Germinal center (tissue), 1 donor: ENCODE measurements around the gene CTDSPL.
"Not testable (repeated sequence)": the region's sequence is repeated elsewhere in the genome, so short reads cannot be mapped to it uniquely, and the experiment has no call there.

Experiments used
- DNase-seq: peaks from one replicate; pipeline ENCODE4 v3.0.0; 2012; ENCODE audit warnings: mixed read lengths, low spot score

Gene CTDSPL

DNA sequence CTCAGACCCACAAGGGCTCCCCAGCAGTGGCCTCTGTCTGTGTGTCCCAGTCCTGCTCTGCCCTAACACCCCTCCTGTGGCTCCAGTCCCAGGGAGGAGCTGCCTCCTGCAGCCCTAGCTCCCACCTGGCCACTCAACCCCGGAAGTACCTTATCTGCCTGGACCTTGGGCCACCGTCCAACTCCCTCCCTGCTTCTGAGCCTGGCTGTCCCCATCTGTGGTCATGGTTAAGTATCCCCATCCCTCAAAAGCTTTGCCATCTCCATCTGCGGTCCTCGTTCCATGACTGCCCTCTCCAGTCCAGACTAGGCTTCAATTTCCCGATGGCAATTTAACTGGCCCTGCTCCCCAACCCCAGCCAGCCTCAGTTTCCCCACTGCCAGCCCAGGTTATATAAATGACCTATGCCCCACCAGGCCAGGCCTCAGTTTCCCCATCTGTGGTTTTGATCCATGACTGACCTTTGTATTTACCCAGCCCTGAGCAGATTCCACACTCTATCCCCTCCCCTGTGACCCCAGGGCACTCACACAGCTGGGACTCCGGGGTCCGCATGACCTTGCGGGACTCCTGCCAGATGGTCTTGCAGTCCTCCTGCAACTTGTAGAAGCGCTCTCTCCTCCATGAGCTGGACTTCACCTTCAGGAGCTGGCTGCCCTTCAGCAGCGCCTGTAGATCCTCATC, 158.1 kb downstream of the CTDSPL start:
- DNase-seq = no peak

- DNase-seq = no peak
Observed at GRCh38 chr3:38020342-38020726, 158.7 kb downstream of the CTDSPL start.

DNA sequence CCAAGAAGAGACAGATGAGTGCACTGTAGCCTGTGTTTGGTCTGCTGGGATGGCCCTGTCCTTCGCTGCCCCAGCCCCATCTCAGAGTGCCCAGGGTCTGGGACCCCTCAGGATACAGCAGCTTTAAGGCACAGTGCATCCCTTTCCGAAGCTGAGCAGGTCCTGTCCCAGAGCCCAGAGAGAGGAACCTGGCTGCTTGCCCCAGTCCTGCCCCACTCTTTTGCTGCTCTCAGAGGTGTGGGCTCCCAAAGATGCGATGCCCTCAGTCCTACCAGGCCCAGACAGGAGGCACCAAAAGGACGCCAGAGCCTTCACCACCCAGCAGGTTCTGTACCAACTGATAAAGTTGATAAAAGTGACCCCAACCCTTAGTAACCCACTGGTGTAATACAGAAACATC, 159.5 kb downstream of the CTDSPL start:
- DNase-seq = no peak

DNA sequence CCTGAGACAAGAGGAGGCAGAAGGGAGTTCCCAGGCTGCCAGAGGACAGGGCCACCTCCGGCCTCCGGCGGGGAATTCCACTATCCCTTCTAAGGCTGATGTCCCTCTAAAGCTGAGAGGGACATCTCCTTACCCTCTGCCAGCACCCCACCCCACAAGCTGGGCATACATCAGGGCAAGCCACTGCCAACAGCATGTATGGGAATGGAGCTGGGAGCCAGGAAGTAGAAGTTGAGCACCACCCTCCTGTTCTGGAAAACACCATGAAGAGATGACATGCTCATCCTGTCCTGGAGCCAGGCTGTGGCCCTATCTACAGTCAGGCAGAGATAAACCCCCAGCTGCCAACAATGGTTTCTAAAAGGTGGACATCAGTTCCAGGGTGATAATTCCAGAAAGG, 160.6 kb downstream of the CTDSPL start:
- no peak for DNase-seq

DNA sequence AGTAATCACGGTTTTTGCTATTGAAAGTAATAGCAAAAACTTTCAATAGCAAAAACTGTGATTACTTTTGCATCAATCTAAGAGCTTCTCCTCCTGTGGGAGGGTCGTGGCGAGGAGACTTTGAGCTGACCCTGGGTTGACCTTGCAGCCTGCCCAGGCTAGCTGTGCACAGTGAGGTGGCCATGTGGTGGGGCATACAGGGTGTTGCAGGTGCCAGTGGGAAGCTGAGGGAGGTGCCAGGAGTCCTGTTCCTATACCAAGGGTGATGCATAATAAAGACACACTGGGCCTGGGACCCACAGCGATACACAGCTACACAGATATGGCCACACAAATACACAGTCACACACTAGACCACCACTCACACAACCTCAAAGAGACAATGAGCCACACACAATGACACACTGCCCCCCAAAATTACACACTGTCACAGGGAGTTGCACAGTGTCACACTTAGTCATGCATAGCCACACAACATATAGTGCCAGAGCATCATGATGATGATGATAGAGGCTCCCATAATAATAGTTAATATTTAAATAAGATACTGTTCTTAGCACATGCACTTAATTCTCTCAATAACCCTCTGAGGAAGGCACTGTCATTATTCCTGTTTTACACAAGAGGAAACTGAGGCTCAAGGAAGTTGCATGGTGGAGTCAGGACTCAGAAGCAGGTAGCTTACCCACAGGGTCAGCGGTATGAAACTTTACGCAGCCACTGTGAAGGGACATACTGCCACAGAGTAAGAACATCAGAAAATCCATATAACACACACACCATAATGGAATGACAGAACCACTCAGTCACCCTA, 161.4 kb downstream of the CTDSPL start:
- no peak for DNase-seq

GRCh38 chr3:38026856-38027255, 165.2 kb downstream of the CTDSPL start:
- DNase-seq = no peak

DNA sequence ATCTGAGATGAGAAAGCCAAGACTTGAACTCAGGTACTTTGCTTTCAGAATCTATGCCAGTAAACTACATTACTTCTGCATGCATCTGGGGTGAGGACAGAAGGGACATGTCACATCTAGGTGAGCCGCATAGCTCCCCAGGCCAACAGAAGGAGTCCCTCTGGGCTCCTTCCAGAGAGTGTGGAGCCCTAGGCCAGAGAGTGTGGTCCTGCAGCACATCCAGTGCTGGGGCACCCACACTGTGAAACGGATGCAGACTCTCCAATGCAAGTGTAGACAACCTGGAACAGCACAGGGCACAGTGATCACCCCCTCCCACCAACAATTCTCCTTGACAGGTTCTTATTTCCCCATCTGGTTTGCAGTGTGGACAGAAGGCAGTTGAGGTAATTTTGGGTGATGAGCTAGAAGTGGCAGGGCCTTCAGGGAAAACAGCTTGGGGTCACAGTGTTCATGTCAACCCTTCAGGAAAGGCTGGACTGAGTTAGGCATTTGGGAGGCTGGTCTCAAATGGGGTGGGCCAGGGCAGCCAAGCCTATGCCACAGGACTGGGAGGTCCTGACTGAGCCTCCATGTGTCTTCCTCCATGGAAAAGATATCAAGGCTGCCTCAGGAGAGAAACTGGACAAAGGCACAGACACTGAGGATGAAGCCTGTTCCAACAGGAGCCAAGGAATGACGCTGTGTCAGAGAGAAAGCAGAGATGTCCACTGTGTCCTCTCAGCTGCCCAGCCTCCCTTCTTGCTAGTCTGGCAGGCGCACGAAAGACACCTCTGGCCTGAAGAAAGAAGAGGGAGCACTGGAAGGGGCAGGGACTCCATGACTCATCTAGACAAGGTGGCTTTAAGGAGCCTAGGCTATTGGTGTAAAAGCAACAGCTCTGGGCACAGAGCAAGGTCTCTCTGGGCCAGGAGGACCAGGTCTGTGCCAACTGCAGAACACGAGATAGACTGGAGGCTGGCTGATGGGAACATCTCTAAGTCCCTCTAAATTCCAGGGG, 166.1 kb downstream of the CTDSPL start:
- DNase-seq = no peak

- no peak for DNase-seq
Observed at GRCh38 chr3:38028621-38029361, 167.1 kb downstream of the CTDSPL start.

DNA sequence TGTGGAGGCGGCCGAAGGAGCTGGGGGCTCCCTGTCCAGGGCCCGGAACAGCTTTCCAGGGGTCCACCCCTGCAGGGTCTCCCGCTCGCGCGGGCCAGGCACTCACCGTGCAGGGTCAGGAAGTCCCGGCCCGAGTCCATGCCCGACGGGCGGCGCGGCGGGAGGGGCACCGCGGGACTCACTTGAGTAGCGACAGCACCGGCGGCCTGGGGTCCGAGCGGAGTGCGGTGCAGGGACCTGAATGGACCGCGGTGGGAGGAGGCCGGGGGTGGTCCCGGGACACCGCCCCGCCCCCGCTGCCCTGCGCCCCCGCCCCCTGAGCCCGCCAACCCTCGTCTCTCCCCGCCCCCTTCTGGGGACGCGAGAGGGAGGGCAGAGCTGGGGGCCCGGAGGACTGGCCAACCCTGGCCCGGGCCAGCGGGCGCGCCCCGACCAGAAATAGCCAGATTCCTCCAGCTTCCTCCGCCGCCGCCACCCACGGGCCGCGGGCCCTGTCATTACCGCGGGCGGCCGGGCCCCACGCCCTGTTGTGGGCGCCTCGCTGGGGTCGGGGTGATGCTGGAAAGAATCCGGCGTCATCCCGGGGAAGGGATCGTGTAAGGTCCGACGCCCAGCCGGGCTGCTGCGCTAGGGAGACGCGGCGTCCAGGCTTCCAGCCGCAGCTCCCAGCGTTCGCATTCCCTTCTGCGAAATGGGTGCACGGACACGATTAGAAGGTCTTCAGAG, 167.9 kb downstream of the CTDSPL start, which contains the start of gene PLCD1:
Gene PLCD1, minus strand, starts transcription at position 243 of the 726 bp plus-strand sequence. Its CDS starts 103 bp downstream, at position 140.
- peak; percentile 44 for DNase-seq

DNA sequence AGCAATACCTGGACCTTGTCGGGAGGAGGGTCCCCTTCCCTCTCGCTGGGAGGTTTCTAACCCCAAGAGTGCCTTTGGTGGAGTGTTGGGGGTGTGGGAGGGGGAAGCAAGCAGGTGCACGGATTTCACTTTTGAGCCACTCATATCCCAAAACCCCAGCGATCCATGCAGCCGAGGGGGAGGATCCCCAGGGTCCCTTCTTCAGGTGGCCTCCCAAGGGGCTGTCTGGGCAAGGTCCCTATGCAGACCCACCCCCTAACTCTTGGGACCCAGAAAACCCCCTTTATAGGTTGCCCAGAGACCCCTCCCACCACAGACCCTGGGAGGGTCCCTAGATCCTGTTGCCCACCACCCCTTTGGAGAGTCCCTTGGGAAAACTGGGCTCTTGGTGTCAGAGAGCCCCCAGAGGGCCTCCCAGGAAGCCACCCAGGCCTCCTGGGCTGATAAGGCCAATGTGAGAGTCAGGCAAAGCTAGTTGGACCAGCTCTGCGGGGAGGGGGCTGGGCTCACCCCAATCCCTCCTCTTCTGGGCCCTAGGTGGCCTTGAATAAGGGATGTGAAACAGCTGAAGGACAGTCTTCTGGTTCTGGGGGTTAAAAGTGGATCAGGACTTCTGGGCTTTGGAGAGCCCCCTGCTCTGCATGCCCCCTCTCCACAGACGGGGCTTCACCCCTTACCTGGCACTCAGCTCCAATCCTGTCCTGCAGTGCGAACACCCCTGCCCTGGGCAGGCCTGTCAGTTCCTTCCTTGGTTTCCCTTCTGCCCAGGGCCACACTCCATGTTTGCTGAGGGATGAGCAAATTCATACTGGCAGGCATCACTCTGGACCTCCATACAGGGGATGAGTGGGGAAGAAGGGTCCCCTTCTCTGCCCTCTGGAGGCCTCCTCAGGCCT, 168.7 kb downstream of the CTDSPL start:
- DNase-seq = no peak

DNA sequence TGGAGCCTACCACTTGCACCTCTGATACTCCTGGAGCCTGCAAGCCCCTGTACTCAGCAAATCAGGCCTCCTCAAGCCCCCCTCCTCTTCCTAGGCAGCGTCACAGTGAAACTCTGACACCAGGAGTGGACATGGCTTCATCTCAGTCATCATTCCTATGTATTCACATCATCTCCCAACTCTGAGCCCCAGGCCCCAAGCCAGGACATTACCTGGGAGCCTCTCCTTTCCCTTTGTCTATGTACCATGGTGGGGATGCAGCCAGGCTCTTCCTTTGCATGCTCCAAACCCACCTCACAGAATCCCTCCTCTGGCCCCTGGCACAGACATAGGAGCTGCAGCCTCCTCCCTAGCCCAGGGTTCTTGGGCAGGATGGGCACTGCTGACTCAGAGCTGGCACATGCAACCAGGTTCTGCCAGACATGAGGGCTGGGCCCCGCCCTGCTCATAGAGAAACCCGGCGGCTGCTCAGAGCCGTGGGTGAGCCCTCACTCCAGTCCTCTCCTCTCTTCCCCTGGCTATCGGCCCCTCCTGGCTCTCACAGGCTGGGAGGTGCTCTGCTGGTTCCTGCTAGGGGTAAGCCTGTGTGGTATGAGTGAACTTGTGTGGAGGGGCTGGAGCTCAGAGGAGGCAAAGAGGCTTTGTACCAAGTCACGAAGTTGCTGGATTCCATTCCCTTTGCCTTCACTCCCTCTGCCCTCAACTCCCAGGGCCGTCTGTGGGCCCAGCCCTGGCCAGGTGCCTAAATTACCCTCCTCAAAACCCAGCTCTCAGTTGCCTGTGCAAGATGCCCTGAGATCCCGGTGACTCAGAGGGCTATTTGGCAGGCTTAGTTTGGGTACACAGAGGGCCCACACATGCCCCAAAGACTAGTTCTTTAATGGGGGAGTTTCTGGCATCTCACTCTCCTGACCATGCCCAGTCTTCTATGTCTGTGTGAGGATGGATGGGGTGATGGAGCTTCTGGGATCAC, 169.6 kb downstream of the CTDSPL start:
- DNase-seq = no peak

DNA sequence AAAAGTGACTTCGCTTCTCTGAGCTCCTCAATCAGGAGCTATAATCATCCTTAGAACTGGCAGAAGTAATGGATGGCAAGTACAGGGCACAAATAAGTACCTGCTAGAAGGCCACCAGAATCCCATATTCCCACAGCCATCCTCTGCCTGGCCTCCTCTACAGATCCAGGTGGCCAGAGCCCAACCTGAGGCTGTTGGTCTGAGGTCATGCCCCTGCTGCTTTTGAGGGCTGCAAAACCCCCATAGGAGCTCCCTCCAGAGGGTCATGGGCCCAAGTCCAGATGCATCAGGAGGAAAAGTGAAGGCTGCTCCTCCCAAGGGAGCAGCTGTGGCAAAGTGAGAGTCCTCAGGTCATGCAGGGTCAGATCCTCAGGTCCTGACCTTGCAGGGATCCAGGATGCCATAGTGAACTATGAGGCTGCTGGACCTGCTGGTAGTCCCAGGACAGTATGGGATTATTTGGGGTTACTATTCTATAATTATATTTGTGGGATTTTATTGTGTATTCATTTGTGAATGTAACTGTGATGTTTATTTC, 170.7 kb downstream of the CTDSPL start:
- no peak for DNase-seq

GRCh38 chr3:38033586-38033985, 171.9 kb downstream of the CTDSPL start:
- not testable (repeated sequence) for DNase-seq
